Measurements from ENCODE around the gene ARVCF. TPM values are rescaled to one million over a fixed set of nuclear protein-coding genes. Genes with fewer than 3 reads are reported as not detected.
A peak's percentile ranks its signal among the peaks of the same experiment; 100 is the strongest.

The ARVCF gene, protein sequence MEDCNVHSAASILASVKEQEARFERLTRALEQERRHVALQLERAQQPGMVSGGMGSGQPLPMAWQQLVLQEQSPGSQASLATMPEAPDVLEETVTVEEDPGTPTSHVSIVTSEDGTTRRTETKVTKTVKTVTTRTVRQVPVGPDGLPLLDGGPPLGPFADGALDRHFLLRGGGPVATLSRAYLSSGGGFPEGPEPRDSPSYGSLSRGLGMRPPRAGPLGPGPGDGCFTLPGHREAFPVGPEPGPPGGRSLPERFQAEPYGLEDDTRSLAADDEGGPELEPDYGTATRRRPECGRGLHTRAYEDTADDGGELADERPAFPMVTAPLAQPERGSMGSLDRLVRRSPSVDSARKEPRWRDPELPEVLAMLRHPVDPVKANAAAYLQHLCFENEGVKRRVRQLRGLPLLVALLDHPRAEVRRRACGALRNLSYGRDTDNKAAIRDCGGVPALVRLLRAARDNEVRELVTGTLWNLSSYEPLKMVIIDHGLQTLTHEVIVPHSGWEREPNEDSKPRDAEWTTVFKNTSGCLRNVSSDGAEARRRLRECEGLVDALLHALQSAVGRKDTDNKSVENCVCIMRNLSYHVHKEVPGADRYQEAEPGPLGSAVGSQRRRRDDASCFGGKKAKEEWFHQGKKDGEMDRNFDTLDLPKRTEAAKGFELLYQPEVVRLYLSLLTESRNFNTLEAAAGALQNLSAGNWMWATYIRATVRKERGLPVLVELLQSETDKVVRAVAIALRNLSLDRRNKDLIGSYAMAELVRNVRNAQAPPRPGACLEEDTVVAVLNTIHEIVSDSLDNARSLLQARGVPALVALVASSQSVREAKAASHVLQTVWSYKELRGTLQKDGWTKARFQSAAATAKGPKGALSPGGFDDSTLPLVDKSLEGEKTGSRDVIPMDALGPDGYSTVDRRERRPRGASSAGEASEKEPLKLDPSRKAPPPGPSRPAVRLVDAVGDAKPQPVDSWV
- 3.4 and 6.2 TPM in 2 replicates for total RNA-seq (2014; rRNA removed; shearing (Covaris generic))

GRCh38 chr22:20016734-20017621, at the start of gene ARVCF:
Gene ARVCF, minus strand, starts transcription at chr22:20016823. Its CDS starts 26,029 bp downstream, at chr22:19990794.
- DNase-seq (ENCODE audit: low read depth) = peak; percentile 91

DNA sequence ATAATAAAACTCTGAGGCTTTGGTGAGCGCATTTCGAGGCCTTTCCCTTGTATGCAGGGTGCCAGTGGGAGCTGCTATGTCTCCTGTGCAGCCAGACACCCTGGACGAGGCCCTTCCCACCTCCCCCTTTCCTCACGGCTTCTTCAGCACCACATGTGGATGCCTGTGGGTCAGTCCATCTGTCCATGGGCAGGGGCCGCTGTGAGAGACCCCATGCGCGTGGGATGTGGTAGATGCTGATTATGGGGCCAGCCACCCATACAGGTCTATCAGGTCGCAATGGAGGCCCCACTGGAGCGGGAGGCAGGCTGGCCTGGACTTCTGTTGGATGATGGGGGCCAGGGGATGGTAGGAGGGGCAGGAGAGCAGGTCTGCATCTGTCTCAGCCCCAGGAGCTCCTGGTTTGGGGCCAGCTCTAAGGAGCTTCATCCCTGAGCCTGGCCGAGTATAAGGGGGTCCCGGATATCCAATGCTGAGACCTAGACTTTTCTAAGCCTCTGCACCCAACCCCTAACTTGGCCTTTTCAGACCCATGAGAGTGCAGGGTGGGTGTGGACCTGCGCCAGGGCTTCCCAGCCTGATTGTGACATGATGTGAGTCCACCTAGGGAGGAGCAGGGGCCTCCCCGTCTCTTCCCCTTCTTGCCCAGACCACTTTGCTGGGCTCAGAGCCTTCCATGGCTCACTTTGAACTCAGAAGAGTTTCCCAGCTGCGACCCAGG, 49.4 kb upstream of the ARVCF start:
- no peak for DNase-seq (ENCODE audit: low read depth)

DNA sequence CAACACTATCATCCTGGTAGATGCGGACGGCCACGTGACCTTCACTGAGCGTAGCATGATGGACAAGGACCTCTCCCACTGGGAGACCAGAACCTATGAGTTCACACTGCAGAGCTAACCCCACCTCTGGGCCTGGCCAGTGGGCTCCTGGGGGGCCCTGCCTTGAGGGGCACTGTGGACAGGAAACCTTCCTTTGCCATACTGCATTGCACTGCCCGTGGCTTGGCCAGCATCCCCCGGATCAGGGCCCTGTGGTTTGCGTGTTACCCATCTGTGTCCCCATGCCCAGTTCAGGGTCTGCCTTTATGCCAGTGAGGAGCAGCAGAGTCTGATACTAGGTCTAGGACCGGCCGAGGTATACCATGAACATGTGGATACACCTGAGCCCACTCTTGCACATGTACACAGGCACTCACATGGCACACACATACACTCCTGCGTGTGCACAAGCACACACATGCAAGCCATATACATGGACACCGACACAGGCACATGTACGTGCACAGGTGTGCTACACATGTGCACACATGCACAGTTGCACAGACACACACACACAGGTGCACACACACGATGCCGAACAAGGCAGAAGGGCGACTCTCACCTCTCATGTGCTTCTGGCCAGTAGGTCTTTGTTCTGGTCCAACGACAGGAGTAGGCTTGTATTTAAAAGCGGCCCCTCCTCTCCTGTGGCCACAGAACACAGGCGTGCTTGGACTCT, 48.1 kb upstream of the ARVCF start:
- DNase-seq (ENCODE audit: low read depth) = no peak

DNA sequence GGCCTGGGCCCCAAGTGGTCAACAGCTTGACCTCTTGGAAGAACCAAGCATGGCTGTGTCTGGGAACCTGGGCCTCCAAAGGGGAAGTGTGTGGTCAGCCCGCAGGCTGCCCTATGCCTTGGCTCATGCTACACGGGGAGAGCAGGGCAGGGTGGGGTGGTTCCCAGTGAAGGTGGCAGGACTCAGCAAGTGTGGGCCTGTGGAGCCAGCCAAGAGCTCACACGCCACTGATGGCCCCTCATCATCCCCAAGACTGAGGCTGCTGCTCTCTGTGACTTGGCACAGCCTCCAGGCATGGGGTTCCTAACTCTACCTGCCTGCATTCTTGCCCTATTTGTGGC, 47.5 kb upstream of the ARVCF start:
- no peak for DNase-seq (ENCODE audit: low read depth)

DNA sequence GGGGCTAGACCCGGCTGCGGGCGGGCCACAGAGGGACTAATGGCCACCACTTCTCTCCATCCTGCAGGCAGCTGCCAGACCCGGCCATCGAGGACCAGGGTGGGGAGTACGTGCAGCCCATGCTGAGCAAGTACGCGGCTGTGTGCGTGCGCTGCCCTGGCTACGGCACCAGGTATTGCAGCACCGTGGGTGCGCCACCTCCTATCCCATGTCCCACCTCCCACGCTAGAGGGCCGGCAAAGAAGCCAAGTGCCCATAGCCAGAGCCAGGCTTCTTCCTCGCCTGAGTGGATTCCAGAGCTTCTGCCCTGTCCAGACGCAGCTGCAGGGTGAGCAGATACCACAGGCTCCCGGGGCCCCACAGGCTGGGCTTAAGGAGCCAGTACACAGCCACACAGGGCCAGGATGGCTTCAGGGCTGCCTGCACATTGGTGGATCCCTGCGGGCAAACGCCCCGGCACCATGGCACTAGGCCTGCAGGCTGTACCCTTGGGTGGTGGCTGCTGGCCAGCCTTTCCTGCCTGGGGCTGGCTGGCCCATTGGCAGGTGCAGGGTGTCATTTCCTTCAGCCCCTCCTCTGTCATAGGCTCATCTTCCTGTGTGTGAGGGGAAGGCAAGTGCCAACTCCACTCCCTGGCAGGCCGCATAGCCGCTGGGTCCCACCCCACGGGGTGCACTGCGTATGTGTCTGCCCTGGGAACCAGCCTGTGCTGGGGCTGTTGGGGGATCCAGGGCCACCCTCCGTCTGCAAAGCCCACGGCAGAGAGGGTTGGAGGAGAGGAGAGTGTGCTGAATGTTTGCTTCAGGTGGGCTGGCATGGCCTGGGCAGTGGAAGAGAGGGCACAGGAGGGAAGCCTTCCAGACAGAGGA, 46.9 kb upstream of the ARVCF start:
- DNase-seq (ENCODE audit: low read depth) = no peak

DNA sequence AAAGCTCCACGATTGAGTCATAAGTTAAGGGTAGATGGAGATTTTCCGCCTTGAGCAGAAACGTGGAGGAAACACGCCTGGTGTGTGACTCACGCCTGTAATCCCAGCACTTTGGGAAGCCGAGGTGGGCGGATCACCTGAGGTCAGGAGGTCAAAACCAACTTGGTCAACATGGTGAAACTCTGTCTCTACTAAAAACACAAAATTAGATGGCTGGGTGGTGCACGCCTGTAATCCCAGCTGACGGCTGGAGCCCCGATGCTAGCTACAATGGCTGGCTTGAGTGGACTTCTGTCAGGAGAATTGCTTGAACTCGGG, 46.1 kb upstream of the ARVCF start:
- DNase-seq (ENCODE audit: low read depth) = peak; percentile 79

- no peak for DNase-seq (ENCODE audit: low read depth)
These were observed 45.6 kb upstream of the ARVCF start for GRCh38 chr22:20062043-20062765.

- peak; percentile 67 for DNase-seq (ENCODE audit: low read depth)
These were observed 44.8 kb upstream of the ARVCF start for GRCh38 chr22:20061481-20061861.

GRCh38 chr22:20060700-20061480, 44.3 kb upstream of the ARVCF start:
- DNase-seq (ENCODE audit: low read depth) = no peak

GRCh38 chr22:20058989-20059770, 42.6 kb upstream of the ARVCF start:
- no peak for DNase-seq (ENCODE audit: low read depth)

DNA sequence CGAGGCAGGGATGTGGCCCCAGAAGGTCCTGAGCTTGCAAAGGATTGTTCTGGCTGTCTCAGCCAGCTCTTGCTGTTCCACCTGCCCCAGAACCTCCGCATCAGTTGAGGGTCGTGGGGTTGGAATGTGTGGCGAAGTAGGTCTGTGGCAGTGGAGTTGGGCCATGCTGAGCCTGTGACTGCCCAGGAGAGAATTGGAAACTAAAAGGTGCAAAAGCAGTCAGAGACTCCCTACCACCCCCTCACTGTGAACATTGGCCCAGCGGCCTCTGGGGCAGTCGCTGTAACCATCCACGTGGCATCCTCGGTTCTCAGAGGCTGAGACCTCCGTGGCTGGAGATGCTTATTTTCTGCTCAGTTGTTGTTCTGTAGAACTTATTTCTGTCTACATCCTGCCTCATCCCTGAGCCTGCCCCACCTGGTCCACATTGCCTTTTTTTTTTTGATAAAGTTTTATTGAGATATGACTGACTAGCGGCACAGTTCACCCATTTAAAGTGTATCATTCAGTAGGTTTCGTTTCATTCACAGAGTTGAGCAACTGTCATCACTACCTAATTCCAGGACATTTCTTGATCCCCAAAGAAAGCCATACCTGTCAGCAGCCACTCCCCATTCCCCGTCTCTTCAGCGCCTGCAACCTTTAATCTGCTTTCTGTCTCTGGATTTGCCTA, 41.1 kb upstream of the ARVCF start:
- DNase-seq (ENCODE audit: low read depth) = no peak

DNA sequence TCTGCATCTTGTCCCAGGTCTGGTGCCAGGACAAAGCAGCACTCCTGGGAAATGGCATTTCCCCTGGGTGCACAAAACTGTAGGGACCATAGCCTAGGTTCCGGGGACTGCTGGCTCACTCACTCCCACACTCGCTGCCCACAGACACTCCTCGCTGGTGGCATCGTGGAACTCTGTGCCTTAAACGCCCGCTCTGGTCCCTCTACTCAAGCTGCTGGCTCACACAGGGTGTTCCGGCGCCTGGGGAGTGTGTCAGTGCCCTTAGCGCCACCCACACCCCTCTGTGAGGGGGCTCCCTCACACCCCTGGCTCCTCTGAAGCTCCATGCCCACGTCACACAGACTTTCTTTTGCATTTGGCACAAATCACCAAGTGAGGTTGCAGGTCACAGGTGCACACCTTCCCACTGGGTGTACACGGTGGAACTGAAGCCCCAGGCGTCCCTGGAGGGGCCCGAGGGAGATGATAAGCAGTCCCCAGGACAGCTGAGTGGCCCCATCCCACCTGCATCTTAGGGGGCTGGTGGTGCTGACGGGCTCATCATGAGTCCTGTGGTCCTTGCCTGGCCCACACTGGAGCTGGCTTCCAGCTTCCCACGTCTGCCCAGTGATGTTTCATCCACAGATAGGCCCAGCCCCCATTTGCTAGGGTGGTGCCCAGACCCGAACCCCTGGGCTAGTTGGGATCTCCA, 40.2 kb upstream of the ARVCF start:
- DNase-seq (ENCODE audit: low read depth) = no peak

DNA sequence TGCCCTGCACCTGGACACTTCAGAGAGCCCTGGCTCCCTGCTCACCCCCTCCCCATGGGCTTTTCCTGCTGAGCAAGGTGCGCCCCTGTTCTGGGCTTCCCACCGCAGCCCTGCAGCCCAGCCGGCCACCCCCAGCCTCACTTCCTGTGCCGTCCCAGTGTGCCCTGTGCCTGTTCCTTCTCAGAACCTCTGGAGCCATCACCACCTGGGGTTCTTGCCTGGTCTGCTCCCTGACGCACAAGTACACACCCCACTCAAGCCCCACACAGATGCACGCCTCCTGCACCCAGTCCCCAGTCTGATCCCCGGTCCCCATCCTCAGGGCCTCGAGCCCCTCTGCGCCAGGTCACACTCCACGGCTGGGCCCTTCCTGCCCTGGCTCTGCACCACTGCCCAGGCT, 39.5 kb upstream of the ARVCF start:
- DNase-seq (ENCODE audit: low read depth) = no peak

DNA sequence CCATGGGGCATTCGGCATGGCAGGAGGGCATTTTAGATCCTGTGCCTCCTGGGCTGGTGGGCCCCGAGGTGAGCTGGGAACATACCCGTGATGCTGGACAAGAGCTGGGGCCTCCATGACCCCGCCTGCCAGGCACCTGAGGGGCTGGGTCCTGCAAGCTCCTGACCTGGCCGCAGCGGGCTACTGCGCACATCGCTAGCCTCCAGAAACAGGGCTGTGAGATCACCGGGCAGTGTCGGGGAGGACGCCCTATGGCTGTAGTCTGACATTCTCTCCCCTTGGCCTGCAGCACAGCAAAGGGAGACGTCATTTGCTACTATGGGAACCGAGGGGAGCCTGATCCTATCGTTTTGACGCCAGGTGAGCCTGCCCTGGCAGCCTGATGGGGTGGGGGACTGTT, 39.0 kb upstream of the ARVCF start:
- no peak for DNase-seq (ENCODE audit: low read depth)

- DNase-seq (ENCODE audit: low read depth) = no peak
These were observed 38.5 kb upstream of the ARVCF start for GRCh38 chr22:20055144-20055543.

DNA sequence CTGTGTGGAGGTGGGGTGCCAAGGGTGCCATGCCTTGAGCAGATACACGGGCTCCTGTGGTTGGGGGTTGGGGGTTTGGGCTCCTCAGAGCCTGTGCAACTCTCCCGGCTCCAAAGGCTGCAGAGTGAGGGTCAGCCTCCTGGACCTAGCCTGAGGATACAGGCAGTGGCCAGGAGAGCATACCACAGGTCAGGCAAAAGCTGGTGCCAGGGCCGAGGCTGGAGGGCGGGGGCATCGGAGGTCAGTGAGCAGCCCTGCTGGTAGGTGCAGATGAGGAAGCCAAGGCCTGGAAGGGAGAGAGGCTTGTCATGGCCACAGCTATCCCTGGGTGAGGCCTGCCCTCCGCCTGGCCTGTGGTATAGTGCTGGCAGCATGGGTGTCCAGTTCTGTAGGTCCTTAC, 37.9 kb upstream of the ARVCF start:
- no peak for DNase-seq (ENCODE audit: low read depth)
